Cardiac muscle cell (in vitro differentiated cells and primary cell): ENCODE results near the gene GBP7. TPM values are rescaled to one million over a fixed set of nuclear protein-coding genes. Genes with fewer than 3 reads are reported as not detected.

Experiments used
- DNase-seq, 2 donors: peaks; one replicate each; pipeline versions ENCODE4 v3.0.0 to v3.0.0-alpha.2; 2010 to 2017; ENCODE audit warnings: low read depth in 1 of 2, low spot score in 1 of 2
- H3K27ac ChIP-seq: fragments of 200-600 bp; sonication (generic); 2 replicates; pipeline ENCODE4 v1.5.1; 2016
- H3K27me3 ChIP-seq: fragments of 200-600 bp; sonication (generic); 2 replicates; pipeline ENCODE4 v1.6.0; 2016; ENCODE audit warnings: control low read depth
- H3K36me3 ChIP-seq: fragments of 200-600 bp; sonication (generic); 2 replicates; pipeline ENCODE4 v1.5.1; 2016; ENCODE audit warnings: control low read depth
- H3K4me1 ChIP-seq: fragments of 200-600 bp; sonication (generic); 2 replicates; pipeline ENCODE4 v1.8.1; 2017; ENCODE audit warnings: low read depth, mild to moderate bottlenecking, mixed run types
- H3K4me3 ChIP-seq: fragments of 200-600 bp; sonication (generic); 2 replicates; pipeline ENCODE4 v1.5.1; 2016; ENCODE audit warnings: mild to moderate bottlenecking
- H3K9me3 ChIP-seq: fragments of 200-600 bp; sonication (generic); 2 replicates; pipeline ENCODE4 v1.5.1; 2017; ENCODE audit warnings: low read depth, mild to moderate bottlenecking, control low read depth
- polyA plus RNA-seq: library from polyadenylated mRNA; unstranded; fragments of >200 nt; fragmentation: Nextera tagmentation; extraction: Ambion mirVana; gene quantifications from 2 replicates; pipeline ENCODE4 v1.2.1, GENCODE V29; 2016
- total RNA-seq: library from RNA; depleted of rRNA; stranded (reverse); fragments of >200 nt; gene quantifications from 2 replicates; pipeline ENCODE4 v1.2.3, GENCODE V29; 2016
- TF ChIP-seq, protein P1 (sequence below): IDR thresholded peaks from 2 replicates; pipeline ENCODE4 v1.5.1; 2012; ENCODE audit warnings: low read depth, mild to moderate bottlenecking, low read length

The GBP7 gene
- total and polyA plus RNA-seq, 2 experiments from 2014 or later, result 0.71 TPM; not detected in 1

DNA sequence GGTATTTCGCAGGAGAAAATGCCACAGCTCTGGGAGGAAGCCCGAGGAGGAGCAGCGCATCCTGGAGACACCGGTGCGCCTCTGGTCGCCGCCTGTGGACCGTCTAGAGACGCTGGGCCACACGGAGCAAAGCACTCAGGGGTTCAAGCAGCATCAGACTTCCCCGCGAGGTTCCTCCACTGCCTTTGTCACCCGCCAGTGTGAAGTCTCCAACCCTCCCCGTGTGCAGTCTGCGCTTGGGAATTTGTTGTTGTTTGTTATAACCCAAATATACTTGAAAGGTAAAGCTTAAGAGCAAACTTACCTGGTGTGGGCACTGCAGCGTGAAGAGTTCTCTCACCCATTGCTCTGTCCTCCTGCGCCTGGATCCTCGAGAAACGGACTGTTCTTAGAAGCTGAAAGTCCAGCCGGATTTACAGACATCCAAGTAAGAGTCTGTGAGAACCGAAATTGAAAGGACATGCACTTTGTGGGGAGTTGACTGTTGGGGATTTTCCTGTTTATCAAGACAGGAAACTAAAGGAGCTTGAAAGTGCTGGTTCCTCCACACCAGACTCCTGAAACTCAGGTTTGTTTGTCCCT lies 22.8 kb upstream of the GBP7 start, which contains the start of gene GBP4:
Gene GBP4, minus strand, starts transcription at position 452 of the 582 bp plus-strand sequence. Its CDS starts 108 bp downstream, at position 344.
- DNase-seq, result peak; percentile 14 to 72
- H3K4me3 ChIP-seq, result peak within 1 kb of the TSS; percentile 18
- no peaks in the 10 kb centered on the region for H3K9me3 ChIP-seq
- peak within 1 kb of the TSS; percentile 59 for H3K27ac ChIP-seq
- no peaks in the 10 kb centered on the region for H3K36me3 ChIP-seq
- no peaks in the 10 kb centered on the region for H3K27me3 ChIP-seq
- TF ChIP-seq, protein P1, sequence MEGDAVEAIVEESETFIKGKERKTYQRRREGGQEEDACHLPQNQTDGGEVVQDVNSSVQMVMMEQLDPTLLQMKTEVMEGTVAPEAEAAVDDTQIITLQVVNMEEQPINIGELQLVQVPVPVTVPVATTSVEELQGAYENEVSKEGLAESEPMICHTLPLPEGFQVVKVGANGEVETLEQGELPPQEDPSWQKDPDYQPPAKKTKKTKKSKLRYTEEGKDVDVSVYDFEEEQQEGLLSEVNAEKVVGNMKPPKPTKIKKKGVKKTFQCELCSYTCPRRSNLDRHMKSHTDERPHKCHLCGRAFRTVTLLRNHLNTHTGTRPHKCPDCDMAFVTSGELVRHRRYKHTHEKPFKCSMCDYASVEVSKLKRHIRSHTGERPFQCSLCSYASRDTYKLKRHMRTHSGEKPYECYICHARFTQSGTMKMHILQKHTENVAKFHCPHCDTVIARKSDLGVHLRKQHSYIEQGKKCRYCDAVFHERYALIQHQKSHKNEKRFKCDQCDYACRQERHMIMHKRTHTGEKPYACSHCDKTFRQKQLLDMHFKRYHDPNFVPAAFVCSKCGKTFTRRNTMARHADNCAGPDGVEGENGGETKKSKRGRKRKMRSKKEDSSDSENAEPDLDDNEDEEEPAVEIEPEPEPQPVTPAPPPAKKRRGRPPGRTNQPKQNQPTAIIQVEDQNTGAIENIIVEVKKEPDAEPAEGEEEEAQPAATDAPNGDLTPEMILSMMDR, result no peak
- H3K4me1 ChIP-seq, result peaks cover 35% of the 10 kb centered on the region

DNA sequence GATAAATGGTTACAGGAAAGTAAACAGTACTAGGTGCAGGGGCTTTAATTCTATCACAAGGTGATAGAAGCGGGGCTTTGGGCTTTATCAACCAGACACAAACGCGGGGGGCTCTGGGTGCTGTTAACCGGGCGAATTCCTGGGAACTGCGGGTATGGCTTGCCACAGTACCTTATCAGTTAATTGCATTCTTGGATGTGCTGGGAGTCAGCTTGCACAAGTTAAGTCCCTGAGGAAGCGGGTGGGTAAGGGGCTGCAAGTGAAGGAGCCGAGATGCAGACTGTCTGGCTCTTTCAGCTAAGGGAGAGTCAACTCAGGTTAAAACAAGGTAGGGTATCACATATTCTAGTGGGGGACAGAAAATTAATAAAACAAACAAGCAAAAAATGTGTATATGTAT lies 22.3 kb upstream of the GBP7 start:
- TF ChIP-seq, protein P1, result no peak
- DNase-seq, result peak; percentile 10 to 38
- peaks cover 35% of the 10 kb centered on the region for H3K4me1 ChIP-seq
- H3K27ac ChIP-seq, result peak overlapping the region; percentile 59
- no peaks in the 10 kb centered on the region for H3K36me3 ChIP-seq
- no peaks in the 10 kb centered on the region for H3K9me3 ChIP-seq
- no peaks in the 10 kb centered on the region for H3K27me3 ChIP-seq
- H3K4me3 ChIP-seq, result peak overlapping the region; percentile 18

DNA sequence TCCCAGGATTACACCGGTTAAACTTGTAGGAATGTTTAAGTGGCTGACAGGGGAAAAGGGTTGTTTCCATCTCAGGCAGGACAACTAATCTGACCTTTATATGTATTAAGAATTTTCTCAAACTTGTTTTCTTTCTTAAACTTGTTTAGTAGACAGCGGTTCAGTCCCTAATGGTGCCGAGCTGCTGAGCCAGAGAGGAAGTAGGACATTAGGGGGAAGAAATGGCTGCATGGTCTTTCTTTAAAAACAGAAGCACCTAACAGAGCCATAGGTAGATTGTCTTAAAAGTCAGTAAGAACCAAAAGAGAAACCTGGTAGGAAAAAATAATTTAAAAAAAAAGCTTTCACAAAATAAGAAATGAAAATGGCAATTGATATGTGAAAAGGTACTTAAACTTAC lies 19.7 kb upstream of the GBP7 start:
- no peak for DNase-seq
- Histone ChIP-seq H3K4me1 (peaks cover 22% of the 10 kb centered on the region), H3K27ac (no peak overlapping the region), H3K27me3 (no peaks in the 10 kb centered on the region), H3K36me3 (no peaks in the 10 kb centered on the region), H3K4me3 (no peak overlapping the region), H3K9me3 (no peaks in the 10 kb centered on the region)
- TF ChIP-seq, protein P1, result no peak

DNA sequence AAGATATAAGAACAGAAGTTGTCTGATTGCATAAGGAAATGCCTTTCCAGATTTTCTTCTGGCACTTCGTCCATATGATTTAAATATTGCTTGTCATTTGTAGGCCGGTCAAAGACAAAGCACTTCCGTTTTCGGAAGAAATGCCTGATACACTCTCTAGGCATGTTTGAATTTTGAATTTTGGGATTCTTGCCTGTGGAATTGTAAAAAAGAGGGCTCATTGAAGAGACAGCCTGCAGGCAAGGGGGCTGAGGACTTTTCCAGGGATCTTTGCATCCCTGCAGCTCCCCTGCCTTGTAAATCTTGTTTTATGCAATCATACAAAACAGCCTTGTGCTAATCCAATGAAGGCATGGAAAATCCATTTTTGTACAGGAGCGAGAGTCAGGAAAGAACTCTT lies 15.5 kb upstream of the GBP7 start:
- Histone ChIP-seq H3K4me1 (peaks cover 6% of the 10 kb centered on the region), H3K27ac (no peak overlapping the region), H3K4me3 (no peak overlapping the region), H3K27me3 (no peaks in the 10 kb centered on the region), H3K36me3 (no peaks in the 10 kb centered on the region), H3K9me3 (no peaks in the 10 kb centered on the region)
- TF ChIP-seq, protein P1, result no peak
- no peak for DNase-seq

DNA sequence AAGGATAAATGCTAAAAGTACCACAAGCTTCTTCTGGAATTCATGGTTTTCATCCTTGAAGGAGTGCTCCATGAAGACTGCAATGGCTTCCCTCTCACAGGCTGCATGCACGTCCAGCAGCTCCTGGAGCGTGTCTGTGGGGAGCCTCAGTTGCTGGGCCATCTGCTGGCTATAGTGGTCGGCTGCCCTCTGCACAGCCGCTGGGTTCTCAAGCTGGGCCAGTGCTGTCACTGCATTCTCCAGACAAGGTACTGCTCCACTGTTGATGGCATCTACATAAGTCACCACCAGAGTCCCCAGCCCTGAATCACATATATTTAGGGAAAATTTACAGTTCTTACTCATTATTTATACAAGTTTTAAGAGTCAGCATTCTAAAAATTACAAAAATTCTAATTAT lies 14.2 kb upstream of the GBP7 start:
- peaks cover 6% of the 10 kb centered on the region for H3K4me1 ChIP-seq
- TF ChIP-seq, protein P1, result no peak
- no peak overlapping the region for H3K4me3 ChIP-seq
- no peaks in the 10 kb centered on the region for H3K27me3 ChIP-seq
- no peaks in the 10 kb centered on the region for H3K36me3 ChIP-seq
- no peak for DNase-seq
- no peaks in the 10 kb centered on the region for H3K9me3 ChIP-seq
- H3K27ac ChIP-seq, result no peak overlapping the region

DNA sequence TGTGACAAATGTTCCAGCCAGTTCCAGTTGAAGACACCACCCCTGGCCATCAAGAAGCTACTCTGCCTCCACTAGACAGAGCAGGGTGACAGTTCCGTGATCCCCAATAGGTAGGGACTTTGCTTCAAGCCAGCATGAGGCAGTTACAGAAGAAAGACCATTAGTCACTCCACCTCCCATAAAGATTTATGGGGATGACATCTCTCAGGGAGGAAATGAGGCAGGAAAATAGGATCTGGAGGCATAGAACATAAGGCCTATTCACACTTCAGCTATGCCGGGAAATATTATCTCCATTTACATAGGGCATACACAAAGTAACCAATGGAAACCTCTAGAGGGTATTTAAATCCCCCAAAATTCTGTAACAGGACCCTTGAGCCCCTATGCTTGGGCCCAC lies 3.5 kb upstream of the GBP7 start:
- no peak for DNase-seq
- Histone ChIP-seq H3K36me3 (no peaks in the 10 kb centered on the region), H3K4me3 (no peak overlapping the region), H3K4me1 (no peaks in the 10 kb centered on the region), H3K9me3 (no peaks in the 10 kb centered on the region), H3K27ac (no peak overlapping the region), H3K27me3 (no peaks in the 10 kb centered on the region)
- TF ChIP-seq, protein P1, result no peak
